ENCODE measurements around the gene PAOX.
A peak's percentile ranks its signal among the peaks of the same experiment; 100 is the strongest.

The PAOX gene

GRCh38 chr10:133388236-133388972 lies 9.3 kb downstream of the PAOX start:
- no peak for DNase-seq (ENCODE audit: low spot score)

GRCh38 chr10:133388973-133389818 lies 10.1 kb downstream of the PAOX start:
- DNase-seq (ENCODE audit: low spot score) = no peak

GRCh38 chr10:133390597-133391248 lies 11.7 kb downstream of the PAOX start:
- DNase-seq (ENCODE audit: low spot score) = no peak

- DNase-seq (ENCODE audit: low spot score) = no peak
Observed at GRCh38 chr10:133391249-133391635, 12.2 kb downstream of the PAOX start.

GRCh38 chr10:133391761-133392518 lies 12.9 kb downstream of the PAOX start:
- no peak for DNase-seq (ENCODE audit: low spot score)

GRCh38 chr10:133393401-133394063 lies 14.5 kb downstream of the PAOX start:
- DNase-seq (ENCODE audit: low spot score) = no peak

GRCh38 chr10:133394064-133394663 lies 15.1 kb downstream of the PAOX start, which contains the start of gene MTG1:
MTG1 (plus strand) TSS chr10:133394157; CDS start chr10:133394221, 64 bp downstream.
- peak; percentile 95 for DNase-seq (ENCODE audit: low spot score)

GRCh38 chr10:133394801-133395221 lies 15.7 kb downstream of the PAOX start:
- peak; percentile 24 for DNase-seq (ENCODE audit: low spot score)

GRCh38 chr10:133396035-133396624 lies 17.1 kb downstream of the PAOX start:
- peak; percentile 37 for DNase-seq (ENCODE audit: low spot score)

GRCh38 chr10:133397938-133398337 lies 18.9 kb downstream of the PAOX start:
- DNase-seq (ENCODE audit: low spot score) = no peak

GRCh38 chr10:133399123-133399601 lies 20.1 kb downstream of the PAOX start:
- no peak for DNase-seq (ENCODE audit: low spot score)

GRCh38 chr10:133400624-133401424 lies 21.8 kb downstream of the PAOX start:
- no peak for DNase-seq (ENCODE audit: low spot score)

- DNase-seq (ENCODE audit: low spot score) = no peak
Observed at GRCh38 chr10:133401500-133401899, 22.4 kb downstream of the PAOX start.

- DNase-seq (ENCODE audit: low spot score) = no peak
Observed at GRCh38 chr10:133401981-133402725, 23.1 kb downstream of the PAOX start.

GRCh38 chr10:133403359-133403758 lies 24.3 kb downstream of the PAOX start:
- peak; percentile 56 for DNase-seq (ENCODE audit: low spot score)

- no peak for DNase-seq (ENCODE audit: low spot score)
Observed at GRCh38 chr10:133403784-133404183, 24.7 kb downstream of the PAOX start.

GRCh38 chr10:133405272-133405671 lies 26.2 kb downstream of the PAOX start:
- peak; percentile 54 for DNase-seq (ENCODE audit: low spot score)

GRCh38 chr10:133405844-133406527 lies 26.9 kb downstream of the PAOX start:
- peak; percentile 29 for DNase-seq (ENCODE audit: low spot score)
